Kidney (tissue), 14 donors: Measurements from ENCODE around the gene DNAJC16. TPM values are rescaled to one million over a fixed set of nuclear protein-coding genes. Genes with fewer than 3 reads are reported as not detected.

Experiments
- DNase-seq, 5 donors: peaks; one replicate each; pipeline ENCODE4 v3.0.0-alpha.2; 2013 to 2020
- FAIRE-seq: peaks from 2 replicates; lab custom pipeline; 2012; peaks lifted over from hg19 to GRCh38; lab: Jason Lieb, UNC
- H3K27ac ChIP-seq, 2 donors: one replicate each; pipeline ENCODE4 v1.7.0; 2013; ENCODE audit warnings: low read depth in 2 of 2, low read length in 2 of 2, inconsistent platforms in 1 of 2
- H3K27me3 ChIP-seq: one replicate; pipeline ENCODE4 v1.7.1; 2013; ENCODE audit warnings: low read length, inconsistent platforms; ENCODE audit not compliant: control insufficient read depth, insufficient read depth
- H3K36me3 ChIP-seq, 3 donors: one replicate each; pipeline versions ENCODE4 v1.7.0 to v1.7.1; 2013; ENCODE audit warnings: low read length in 3 of 3, control low read depth in 1 of 3, inconsistent platforms in 1 of 3; ENCODE audit not compliant: insufficient read depth in 3 of 3, control insufficient read depth in 2 of 3
- H3K4me1 ChIP-seq, 3 donors: one replicate each; pipeline versions ENCODE4 v1.7.0 to v1.7.1; 2013; ENCODE audit warnings: low read length in 3 of 3, inconsistent platforms in 1 of 3, low read depth in 1 of 3; ENCODE audit not compliant: control insufficient read depth in 2 of 3, insufficient read depth in 2 of 3
- H3K4me3 ChIP-seq, 3 donors: one replicate each; pipeline versions ENCODE4 v1.7.0 to v1.8.1; 2013; ENCODE audit warnings: low read length in 3 of 3, control low read depth in 1 of 3, inconsistent platforms in 1 of 3
- H3K9ac ChIP-seq, 3 donors: one replicate each; pipeline versions ENCODE4 v1.7.0 to v1.7.1; 2013; ENCODE audit warnings: low read length in 3 of 3, control low read depth in 1 of 3, inconsistent platforms in 1 of 3
- H3K9me3 ChIP-seq, 3 donors: one replicate each; pipeline versions ENCODE4 v1.7.0 to v1.7.1; 2013; ENCODE audit warnings: low read length in 3 of 3, control low read depth in 1 of 3, inconsistent platforms in 1 of 3; ENCODE audit not compliant: control insufficient read depth in 2 of 3, insufficient read depth in 1 of 3
- CTCF ChIP-seq: IDR thresholded peaks from 3 replicates; pipeline ENCODE4 v1.5.1; 2012; ENCODE audit warnings: mild to moderate bottlenecking, moderate library complexity, borderline replicate concordance; ENCODE audit not compliant: insufficient read depth; ENCODE audit errors: extremely low read depth
- intact Hi-C: fragments of 100-400 bp; cut with DNase I; formaldehyde crosslinking; loops from one replicate; pipeline ENCODE4 v1.11.1; 2022
- polyA plus RNA-seq: library from polyadenylated mRNA; stranded (reverse); fragments of 350-450 nt; fragmentation: Illumina TruSeq; extraction: RNeasy Lipid Tissue Mini Kit (QIAGEN cat#74804); gene quantifications from one replicate; pipeline ENCODE4 v1.2.3, GENCODE V29; 2014; ENCODE audit warnings: low read depth, low replicate concordance; ENCODE audit not compliant: insufficient read depth
- total RNA-seq: library from RNA; stranded (reverse); fragmentation: NEBNext Ultra II Directional; extraction: Animal tissue kit (Norgen Biotek cat#: 25700); gene quantifications from one replicate; pipeline ENCODE4 v1.2.1, GENCODE V29; 2021
- donor health status: control.
- donor health status: control.
- donor health status: control.
- donor health status: control.
- donor health status: control.
- donor health status: DM: yes; HTN: yes; CAD: no.
- donor health status: Normal renal cell carcinoma (clear cell type).

DNAJC16 gene
- total and polyA plus RNA-seq, 2 donors from 2014 or later = 7.6 to 30.1 TPM

- no peak overlapping the region for H3K27ac ChIP-seq
- FAIRE-seq (no peak), DNase-seq (no peak)
- no peaks in the 10 kb centered on the region for H3K27me3 ChIP-seq
- H3K4me3 ChIP-seq = no peak overlapping the region
- no peak overlapping the region for H3K9ac ChIP-seq
- intact Hi-C loops = no loop called here
- no peak for TF ChIP-seq CTCF
- H3K4me1 ChIP-seq = peaks cover 2 to 26% (median 12%) of the 10 kb centered on the region in 3 donors
- H3K9me3 ChIP-seq = no peaks in the 10 kb centered on the region
- peaks cover 0 to 11% (median 0%) of the 10 kb centered on the region in 3 donors for H3K36me3 ChIP-seq
Observed at GRCh38 chr1:15622712-15623373, 96.2 kb downstream of the DNAJC16 start.

GRCh38 chr1:15623435-15623834 is 96.8 kb downstream of the DNAJC16 start:
- no peak overlapping the region for H3K9ac ChIP-seq
- H3K27ac ChIP-seq = no peak overlapping the region
- TF ChIP-seq CTCF = no peak
- H3K9me3 ChIP-seq = no peaks in the 10 kb centered on the region
- DNase-seq = no peak
- intact Hi-C loops = no loop called here
- FAIRE-seq = no peak
- no peak overlapping the region for H3K4me3 ChIP-seq
- no peaks in the 10 kb centered on the region for H3K27me3 ChIP-seq
- H3K36me3 ChIP-seq = peaks cover 0 to 15% (median 2%) of the 10 kb centered on the region in 3 donors
- peaks cover 2 to 31% (median 14%) of the 10 kb centered on the region in 3 donors for H3K4me1 ChIP-seq

- Histone ChIP-seq H3K36me3 (peaks cover 0 to 21% (median 7%) of the 10 kb centered on the region in 3 donors), H3K9me3 (no peaks in the 10 kb centered on the region), H3K27me3 (no peaks in the 10 kb centered on the region), H3K27ac (no peak overlapping the region), H3K9ac (no peak overlapping the region), H3K4me1 (peaks cover 2 to 31% (median 14%) of the 10 kb centered on the region in 3 donors), H3K4me3 (no peak overlapping the region)
- no peak for TF ChIP-seq CTCF
- no peak for DNase-seq
- intact Hi-C loops = no loop called here
- FAIRE-seq = no peak
Observed at GRCh38 chr1:15624133-15624714, 97.6 kb downstream of the DNAJC16 start.
